Measurements from ENCODE around the gene NDST3.

Gene NDST3

GRCh38 chr4:118029224-118029623 lies 5.1 kb upstream of the NDST3 start:
- Histone ChIP-seq H3K4me1 (peaks cover 7% of the 10 kb centered on the region; the same call in 1 of the 2 replicates), H3K27ac (no peak overlapping the region), H3K4me2 (no peak overlapping the region), H3K4me3 (no peak overlapping the region), H3K27me3 (peaks cover 23% of the 10 kb centered on the region), H3K9ac (no peak overlapping the region), H3K36me3 (no peaks in the 10 kb centered on the region), H3K9me3 (peaks cover 7% of the 10 kb centered on the region; the same call in 1 of the 2 replicates), H4K20me1 (no peaks in the 10 kb centered on the region)
- no peak for TF ChIP-seq Cebpa-rat (IDR thresholded peaks at IDR 0.05)

GRCh38 chr4:118032691-118033090 lies 1.6 kb upstream of the NDST3 start:
- Histone ChIP-seq H3K9ac (no peak overlapping the region), H3K27ac (no peak overlapping the region), H3K36me3 (no peaks in the 10 kb centered on the region), H3K4me3 (no peak overlapping the region; the same call in 1 of the 2 replicates), H3K4me1 (peaks cover 7% of the 10 kb centered on the region; the same call in 1 of the 2 replicates), H4K20me1 (no peaks in the 10 kb centered on the region), H3K27me3 (peaks cover 26% of the 10 kb centered on the region), H3K4me2 (no peak overlapping the region), H3K9me3 (peaks cover 7% of the 10 kb centered on the region; the same call in 1 of the 2 replicates)
- TF ChIP-seq Cebpa-rat (IDR thresholded peaks at IDR 0.05): no peak

GRCh38 chr4:118033148-118034052 lies 886 bp upstream of the NDST3 start:
- peaks cover 7% of the 10 kb centered on the region; the same call in 1 of the 2 replicates for H3K4me1 ChIP-seq
- H4K20me1 ChIP-seq: no peaks in the 10 kb centered on the region
- H3K27me3 ChIP-seq: peaks cover 26% of the 10 kb centered on the region
- H3K4me2 ChIP-seq: peak overlapping the region; percentile 69
- peak overlapping the region; percentile 60 for H3K4me3 ChIP-seq
- H3K27ac ChIP-seq: no peak overlapping the region
- TF ChIP-seq Cebpa-rat (IDR thresholded peaks at IDR 0.05): no peak
- H3K9ac ChIP-seq: no peak overlapping the region
- H3K36me3 ChIP-seq: no peaks in the 10 kb centered on the region
- peaks cover 7% of the 10 kb centered on the region; the same call in 1 of the 2 replicates for H3K9me3 ChIP-seq

GRCh38 chr4:118035309-118035708 lies 1.0 kb downstream of the NDST3 start:
- H3K4me2 ChIP-seq: no peak overlapping the region
- peaks cover 26% of the 10 kb centered on the region for H3K27me3 ChIP-seq
- no peak for TF ChIP-seq Cebpa-rat (IDR thresholded peaks at IDR 0.05)
- H3K9ac ChIP-seq: no peak overlapping the region
- no peak overlapping the region for H3K4me3 ChIP-seq
- H3K36me3 ChIP-seq: no peaks in the 10 kb centered on the region
- peaks cover 7% of the 10 kb centered on the region; the same call in 1 of the 2 replicates for H3K9me3 ChIP-seq
- no peaks in the 10 kb centered on the region for H4K20me1 ChIP-seq
- H3K27ac ChIP-seq: no peak overlapping the region
- H3K4me1 ChIP-seq: peaks cover 7% of the 10 kb centered on the region; the same call in 1 of the 2 replicates

- no peak for TF ChIP-seq Cebpa-rat (IDR thresholded peaks at IDR 0.05)
Measured at GRCh38 chr4:118036336-118036735, 2.0 kb downstream of the NDST3 start.

GRCh38 chr4:118037955-118038354 lies 3.7 kb downstream of the NDST3 start:
- H3K4me3 ChIP-seq: no peak overlapping the region
- H3K9me3 ChIP-seq: peaks cover 7% of the 10 kb centered on the region; the same call in 1 of the 2 replicates
- TF ChIP-seq Cebpa-rat (IDR thresholded peaks at IDR 0.05): no peak
- H4K20me1 ChIP-seq: no peaks in the 10 kb centered on the region
- H3K4me2 ChIP-seq: no peak overlapping the region
- peaks cover 7% of the 10 kb centered on the region; the same call in 1 of the 2 replicates for H3K4me1 ChIP-seq
- no peak overlapping the region for H3K27ac ChIP-seq
- H3K36me3 ChIP-seq: no peaks in the 10 kb centered on the region
- H3K9ac ChIP-seq: no peak overlapping the region
- H3K27me3 ChIP-seq: peaks cover 15% of the 10 kb centered on the region

More at GRCh38 chr4:118036336-118036735, 2.0 kb downstream of the NDST3 start:
- Histone ChIP-seq H3K4me1 (peaks cover 7% of the 10 kb centered on the region; the same call in 1 of the 2 replicates), H3K9me3 (peaks cover 7% of the 10 kb centered on the region; the same call in 1 of the 2 replicates), H3K36me3 (no peaks in the 10 kb centered on the region), H3K4me2 (no peak overlapping the region), H3K27ac (no peak overlapping the region), H3K4me3 (no peak overlapping the region), H3K9ac (no peak overlapping the region), H3K27me3 (peaks cover 26% of the 10 kb centered on the region), H4K20me1 (no peaks in the 10 kb centered on the region)

GRCh38 chr4:118046323-118046722 lies 12.0 kb downstream of the NDST3 start:
- Histone ChIP-seq H3K9me3 (0 out of 2 replicates have a peak, but pooled peaks cover 3% of the 10 kb centered on the region), H3K27ac (no peak overlapping the region)

GRCh38 chr4:118047043-118047442 lies 12.8 kb downstream of the NDST3 start:
- no peak overlapping the region for H3K4me3 ChIP-seq
- no peaks in the 10 kb centered on the region for H3K4me1 ChIP-seq
- no peak for TF ChIP-seq Cebpa-rat (IDR thresholded peaks at IDR 0.05)
- no peaks in the 10 kb centered on the region for H3K27me3 ChIP-seq
- no peak overlapping the region for H3K9ac ChIP-seq
- no peak overlapping the region for H3K4me2 ChIP-seq
- 0 out of 2 replicates have a peak, but pooled peaks cover 3% of the 10 kb centered on the region for H3K9me3 ChIP-seq
- no peak overlapping the region for H3K27ac ChIP-seq
- no peaks in the 10 kb centered on the region for H4K20me1 ChIP-seq
- no peaks in the 10 kb centered on the region for H3K36me3 ChIP-seq

More at GRCh38 chr4:118046323-118046722, 12.0 kb downstream of the NDST3 start:
- TF ChIP-seq Cebpa-rat (IDR thresholded peaks at IDR 0.05): no peak
- Histone ChIP-seq H3K4me1 (no peaks in the 10 kb centered on the region), H3K4me3 (no peak overlapping the region), H3K4me2 (no peak overlapping the region), H3K27me3 (no peaks in the 10 kb centered on the region), H3K9ac (no peak overlapping the region), H4K20me1 (no peaks in the 10 kb centered on the region), H3K36me3 (no peaks in the 10 kb centered on the region)

- Histone ChIP-seq H3K4me1 (no peaks in the 10 kb centered on the region), H3K4me3 (no peak overlapping the region), H3K4me2 (no peak overlapping the region), H3K9me3 (no peaks in the 10 kb centered on the region), H3K9ac (no peak overlapping the region), H3K27me3 (no peaks in the 10 kb centered on the region), H4K20me1 (no peaks in the 10 kb centered on the region), H3K27ac (no peak overlapping the region), H3K36me3 (no peaks in the 10 kb centered on the region)
- no peak for TF ChIP-seq Cebpa-rat (IDR thresholded peaks at IDR 0.05)
Measured at GRCh38 chr4:118058955-118059354, 24.7 kb downstream of the NDST3 start.

GRCh38 chr4:118059397-118059796 lies 25.1 kb downstream of the NDST3 start:
- no peak overlapping the region for H3K4me3 ChIP-seq
- no peaks in the 10 kb centered on the region for H3K36me3 ChIP-seq
- no peaks in the 10 kb centered on the region for H3K9me3 ChIP-seq
- no peak for TF ChIP-seq Cebpa-rat (IDR thresholded peaks at IDR 0.05)
- no peak overlapping the region for H3K4me2 ChIP-seq
- no peaks in the 10 kb centered on the region for H4K20me1 ChIP-seq
- H3K4me1 ChIP-seq: no peaks in the 10 kb centered on the region
- H3K27me3 ChIP-seq: no peaks in the 10 kb centered on the region
- H3K9ac ChIP-seq: no peak overlapping the region
- H3K27ac ChIP-seq: no peak overlapping the region

Measured in BLaER1 (cell line).